Measurements from ENCODE around the gene GGCX.

The GGCX gene

GRCh38 chr2:85522090-85522647, 39.1 kb downstream of the GGCX start:
- no peaks in the 10 kb centered on the region for H3K4me1 ChIP-seq (ENCODE audit: low read length)
- H3K4me2 ChIP-seq (ENCODE audit: low read depth, low read length), result no peak overlapping the region
- no peak for TF ChIP-seq CTCF (IDR thresholded peaks at IDR 0.05; ENCODE audit: low read length)
- no peak for TF ChIP-seq EZH2phosphoT487 (IDR thresholded peaks at IDR 0.05; ENCODE audit: low read length)
- TF ChIP-seq EZH2 (optimal IDR thresholded peaks at IDR 0.05; ENCODE audit: low read depth, low read length), result no peak
- no peaks in the 10 kb centered on the region for H3K9me3 ChIP-seq (replicated peaks; ENCODE audit: insufficient read depth, low read length)
- DNase-seq, result no peak
- H3K36me3 ChIP-seq (replicated peaks; ENCODE audit: insufficient read depth, low read length), result no peaks in the 10 kb centered on the region
- H2AFZ ChIP-seq (ENCODE audit: low read length), result no peak overlapping the region
- H3K79me2 ChIP-seq (ENCODE audit: low read length), result no peaks in the 10 kb centered on the region
- no peaks in the 10 kb centered on the region for H3F3A ChIP-seq (ENCODE audit: insufficient read depth, low read length)
- no peaks in the 10 kb centered on the region for H3K9me2 ChIP-seq (replicated peaks; ENCODE audit: insufficient read depth, low read length)
- H3K4me3 ChIP-seq (ENCODE audit: low read length), result no peak overlapping the region
- no peaks in the 10 kb centered on the region for H3K27me3 ChIP-seq (replicated peaks; ENCODE audit: insufficient read depth, low read length)
- no peak overlapping the region for H3K27ac ChIP-seq (ENCODE audit: low read length)
- no peaks in the 10 kb centered on the region for H4K20me1 ChIP-seq (ENCODE audit: insufficient read depth, low read length)
- no peak overlapping the region for H3K9ac ChIP-seq (ENCODE audit: low read length)

GRCh38 chr2:85516653-85517389, 44.5 kb downstream of the GGCX start:
- no peaks in the 10 kb centered on the region for H3K36me3 ChIP-seq (replicated peaks; ENCODE audit: insufficient read depth, low read length)
- TF ChIP-seq EZH2 (optimal IDR thresholded peaks at IDR 0.05; ENCODE audit: low read depth, low read length), result no peak
- no peak for TF ChIP-seq CTCF (IDR thresholded peaks at IDR 0.05; ENCODE audit: low read length)
- no peak for TF ChIP-seq EZH2phosphoT487 (IDR thresholded peaks at IDR 0.05; ENCODE audit: low read length)
- H3K27ac ChIP-seq (ENCODE audit: low read length), result no peak overlapping the region
- H4K20me1 ChIP-seq (ENCODE audit: insufficient read depth, low read length), result no peaks in the 10 kb centered on the region
- no peaks in the 10 kb centered on the region for H3K4me1 ChIP-seq (ENCODE audit: low read length)
- H3K9me2 ChIP-seq (replicated peaks; ENCODE audit: insufficient read depth, low read length), result no peaks in the 10 kb centered on the region
- no peaks in the 10 kb centered on the region for H3K9me3 ChIP-seq (replicated peaks; ENCODE audit: insufficient read depth, low read length)
- no peaks in the 10 kb centered on the region for H3K79me2 ChIP-seq (ENCODE audit: low read length)
- no peak for DNase-seq
- no peak overlapping the region for H2AFZ ChIP-seq (ENCODE audit: low read length)
- no peak overlapping the region for H3K4me3 ChIP-seq (ENCODE audit: low read length)
- no peak overlapping the region for H3K9ac ChIP-seq (ENCODE audit: low read length)
- H3K27me3 ChIP-seq (replicated peaks; ENCODE audit: insufficient read depth, low read length), result no peaks in the 10 kb centered on the region
- no peak overlapping the region for H3K4me2 ChIP-seq (ENCODE audit: low read depth, low read length)
- H3F3A ChIP-seq (ENCODE audit: insufficient read depth, low read length), result no peaks in the 10 kb centered on the region

- H3K9me3 ChIP-seq (replicated peaks; ENCODE audit: insufficient read depth, low read length), result no peaks in the 10 kb centered on the region
- no peak for DNase-seq
- no peaks in the 10 kb centered on the region for H3K9me2 ChIP-seq (replicated peaks; ENCODE audit: insufficient read depth, low read length)
- no peak overlapping the region for H3K4me2 ChIP-seq (ENCODE audit: low read depth, low read length)
- no peak overlapping the region for H2AFZ ChIP-seq (ENCODE audit: low read length)
- H3F3A ChIP-seq (ENCODE audit: insufficient read depth, low read length), result no peaks in the 10 kb centered on the region
- H3K27ac ChIP-seq (ENCODE audit: low read length), result no peak overlapping the region
- no peaks in the 10 kb centered on the region for H3K79me2 ChIP-seq (ENCODE audit: low read length)
- H3K36me3 ChIP-seq (replicated peaks; ENCODE audit: insufficient read depth, low read length), result no peaks in the 10 kb centered on the region
- no peaks in the 10 kb centered on the region for H3K27me3 ChIP-seq (replicated peaks; ENCODE audit: insufficient read depth, low read length)
- H3K9ac ChIP-seq (ENCODE audit: low read length), result no peak overlapping the region
- no peaks in the 10 kb centered on the region for H4K20me1 ChIP-seq (ENCODE audit: insufficient read depth, low read length)
- TF ChIP-seq CTCF (IDR thresholded peaks at IDR 0.05; ENCODE audit: low read length), result no peak
- no peak for TF ChIP-seq EZH2 (optimal IDR thresholded peaks at IDR 0.05; ENCODE audit: low read depth, low read length)
- no peak for TF ChIP-seq EZH2phosphoT487 (IDR thresholded peaks at IDR 0.05; ENCODE audit: low read length)
- H3K4me1 ChIP-seq (ENCODE audit: low read length), result no peaks in the 10 kb centered on the region
- H3K4me3 ChIP-seq (ENCODE audit: low read length), result no peak overlapping the region
Observed at GRCh38 chr2:85514323-85514722, 47.0 kb downstream of the GGCX start.
